Measurements from ENCODE around the gene HSPA12B. TPM values are rescaled to one million over a fixed set of nuclear protein-coding genes. Genes with fewer than 3 reads are reported as not detected.

Gene HSPA12B
- total RNA-seq, 1 experiment from 2014 or later, result 2.7 TPM

GRCh38 chr20:3714092-3714491 lies 18.4 kb upstream of the HSPA12B start:
- H2BK15ac ChIP-seq (ENCODE audit: low read depth, low read length), result no peak overlapping the region
- DNase-seq, result peak; percentile 17
- no CpG with 5 or more reads among the region's 4 CpGs for whole genome bisulfite sequencing (ENCODE audit: extremely low coverage, insufficient read length, low lambda C conversion rate)

More at GRCh38 chr20:3714092-3714491, 18.4 kb upstream of the HSPA12B start:
- no peak overlapping the region for H3K9ac ChIP-seq (ENCODE audit: extremely low read depth, insufficient read length, low read length)
- H3K27ac ChIP-seq (ENCODE audit: insufficient read length, low read depth, low read length), result no peak overlapping the region
- H2BK5ac ChIP-seq (ENCODE audit: insufficient read length, low read length), result no peak overlapping the region
- H3T11ph ChIP-seq (ENCODE audit: low read length), result no peak overlapping the region
- H3K79me2 ChIP-seq (ENCODE audit: insufficient read depth, low read length), result no peaks in the 10 kb centered on the region
- no peak overlapping the region for H2AFZ ChIP-seq (ENCODE audit: low read length)
- H2BK20ac ChIP-seq (ENCODE audit: low read depth, low read length, poor library complexity, severe bottlenecking), result no peak overlapping the region
- no peak overlapping the region for H3K4me3 Mint-ChIP-seq
- no peak overlapping the region for H4K91ac ChIP-seq (ENCODE audit: insufficient read length, low read depth, low read length)
- TF ChIP-seq CTCF (conservative IDR thresholded peaks at IDR 0.05), result no peak
- no peaks in the 10 kb centered on the region for H3K79me1 ChIP-seq (ENCODE audit: insufficient read depth, low read depth, low read length, poor library complexity, severe bottlenecking)
- H4K20me1 ChIP-seq (ENCODE audit: control insufficient read depth, insufficient read depth, insufficient read length), result no peaks in the 10 kb centered on the region
- no peak overlapping the region for H3K4ac ChIP-seq (ENCODE audit: low read depth, low read length)
- H3K9me3 Mint-ChIP-seq, result no peaks in the 10 kb centered on the region
- no peaks in the 10 kb centered on the region for H3K9me3 ChIP-seq (ENCODE audit: control insufficient read depth, low read depth, low read length)
- no peaks in the 10 kb centered on the region for H3K36me3 Mint-ChIP-seq (ENCODE audit: insufficient read depth in 1 of 3, low read depth in 3 of 3)
- H3K27me3 Mint-ChIP-seq (ENCODE audit: low read depth), result peaks cover 1% of the 10 kb centered on the region; the same call in 1 of the 2 replicates
- no peak overlapping the region for H2AK5ac ChIP-seq (ENCODE audit: insufficient read length, low read length)
- H3K4me1 ChIP-seq (ENCODE audit: insufficient read depth, low read length), result no peaks in the 10 kb centered on the region
- H2BK120ac ChIP-seq (ENCODE audit: low read depth, low read length, poor library complexity, severe bottlenecking), result no peak overlapping the region
- no peaks in the 10 kb centered on the region for H3K4me1 Mint-ChIP-seq
- H3K56ac ChIP-seq (ENCODE audit: insufficient read length, low read depth, low read length), result no peak overlapping the region
- H3K4me2 ChIP-seq (ENCODE audit: insufficient read depth, insufficient read length, low read length), result no peak overlapping the region
- no peak overlapping the region for H4K5ac ChIP-seq (ENCODE audit: insufficient read length, low read depth, low read length)
- no peak overlapping the region for H4K8ac ChIP-seq (replicated peaks; ENCODE audit: insufficient read length, low read depth, low read length)
- H3K27me3 ChIP-seq (ENCODE audit: insufficient read depth, low read length), result no peaks in the 10 kb centered on the region; the same call in 1 of the 2 replicates
- H3K14ac ChIP-seq (ENCODE audit: insufficient read depth, low read length), result no peak overlapping the region
- no peaks in the 10 kb centered on the region for H3K23me2 ChIP-seq (ENCODE audit: insufficient read length, low read depth, low read length, poor library complexity, severe bottlenecking)
- H3K23ac ChIP-seq (ENCODE audit: insufficient read length, low read depth, low read length), result no peak overlapping the region
- no peak overlapping the region for H2BK12ac ChIP-seq (ENCODE audit: insufficient read length, low read depth, low read length)
- peak overlapping the region in 1 of 3 experiments; percentile 44; a peak in 1 of 7 replicates for H3K27ac Mint-ChIP-seq
- no peak overlapping the region for H3K18ac ChIP-seq (ENCODE audit: insufficient read length, low read depth, low read length)

Data from H9 (cell line).